HFFc6 (cell line): ENCODE results near the gene STAM. TPM values are rescaled to one million over a fixed set of nuclear protein-coding genes. Genes with fewer than 3 reads are reported as not detected.

Source experiments
- DNase-seq: peaks from one replicate; pipeline ENCODE4 v3.0.0-alpha.2; 2018
- H3K27ac Mint-ChIP-seq: 2 replicates; pipeline ENCODE4 v1.8.0; 2020; ENCODE audit warnings: mild to moderate bottlenecking, mixed read lengths
- H3K27me3 Mint-ChIP-seq: 2 replicates; pipeline ENCODE4 v1.8.0; 2021; ENCODE audit warnings: mild to moderate bottlenecking, moderate library complexity, mixed read lengths; ENCODE audit not compliant: insufficient read depth
- H3K36me3 Mint-ChIP-seq: 2 replicates; pipeline ENCODE4 v1.8.0; 2021; ENCODE audit warnings: low read depth, mixed read lengths
- H3K4me1 Mint-ChIP-seq: 2 replicates; pipeline ENCODE4 v1.8.0; 2020; ENCODE audit warnings: low read depth, mixed read lengths
- H3K4me3 Mint-ChIP-seq: 2 replicates; pipeline ENCODE4 v1.8.0; 2020; ENCODE audit warnings: mild to moderate bottlenecking, moderate library complexity, mixed read lengths
- H3K9me3 Mint-ChIP-seq: 2 replicates; pipeline ENCODE4 v1.8.0; 2020; ENCODE audit warnings: mild to moderate bottlenecking, mixed read lengths
- CTCF ChIP-seq: fragments of 200-600 bp; sonication (generic); IDR thresholded peaks from 2 replicates; pipeline ENCODE4 v1.5.0; 2021; ENCODE audit warnings: antibody characterized with exemption, mild to moderate bottlenecking
- long read RNA-seq: library from polyadenylated mRNA; unstranded; transcript quantifications from one replicate; pipeline ENCODE4 v2.0.0, GENCODE V29; 2019
- total RNA-seq, 6 experiments: library from RNA; stranded (reverse); fragmentation: NEBNext Ultra II Directional; extraction: Animal tissue kit (Norgen Biotek cat#: 25700); gene quantifications; 2 replicates in 1 of 6; 3 replicates in 5 of 6; pipeline ENCODE4 v1.2.3, GENCODE V29; 2021

Gene STAM
- total RNA-seq, result 10 to 100 TPM; 37.8 to 46.9 (median 43.2) TPM
- long read RNA-seq, transcript STAM-202 (14 exons, 2,972 nt), result major isoform, 48 of 66 reads
- long read RNA-seq, partial matches to known transcripts, result 8 of 66 reads
- long read RNA-seq, other reads (novel, unspliced or antisense), result 10 of 66 reads

GRCh38 chr10:17643755-17644484 lies at the start of gene STAM:
STAM (plus strand) TSS chr10:17644151; CDS start chr10:17644340, 189 bp downstream.
- peak; percentile 90 for DNase-seq
- no peaks in the 10 kb centered on the region; the same call in none of the 2 replicates for H3K27me3 Mint-ChIP-seq
- H3K4me3 Mint-ChIP-seq, result peak within 1 kb of the TSS; percentile 97
- H3K9me3 Mint-ChIP-seq, result no peaks in the 10 kb centered on the region
- TF ChIP-seq CTCF, result no peak
- peaks cover 52% of the 10 kb centered on the region for H3K4me1 Mint-ChIP-seq
- H3K27ac Mint-ChIP-seq, result peak within 1 kb of the TSS; percentile 100
- H3K36me3 Mint-ChIP-seq, result peaks cover 47% of the 10 kb centered on the region

GRCh38 chr10:17597386-17597785 lies 46.6 kb upstream of the STAM start:
- DNase-seq, result no peak
- no peak for TF ChIP-seq CTCF
- peaks cover 9% of the 10 kb centered on the region; the same call in 1 of the 2 replicates for H3K36me3 Mint-ChIP-seq
- H3K4me3 Mint-ChIP-seq, result no peak overlapping the region
- peaks cover 5% of the 10 kb centered on the region; the same call in 1 of the 2 replicates for H3K4me1 Mint-ChIP-seq
- no peak overlapping the region for H3K27ac Mint-ChIP-seq
- H3K9me3 Mint-ChIP-seq, result no peaks in the 10 kb centered on the region
- no peaks in the 10 kb centered on the region for H3K27me3 Mint-ChIP-seq

GRCh38 chr10:17599089-17599488 lies 44.9 kb upstream of the STAM start:
- DNase-seq, result peak; percentile 12
- Mint-ChIP-seq H3K4me3 (no peak overlapping the region), H3K9me3 (no peaks in the 10 kb centered on the region), H3K27me3 (no peaks in the 10 kb centered on the region), H3K36me3 (peaks cover 9% of the 10 kb centered on the region; the same call in 1 of the 2 replicates), H3K27ac (no peak overlapping the region), H3K4me1 (peaks cover 5% of the 10 kb centered on the region; the same call in 1 of the 2 replicates)
- TF ChIP-seq CTCF, result peak; percentile 53

GRCh38 chr10:17605936-17606335 lies 38.0 kb upstream of the STAM start:
- H3K27me3 Mint-ChIP-seq, result no peaks in the 10 kb centered on the region
- H3K4me1 Mint-ChIP-seq, result peaks cover 21% of the 10 kb centered on the region

GRCh38 chr10:17606547-17607040 lies 37.4 kb upstream of the STAM start:
- TF ChIP-seq CTCF, result no peak
- H3K27me3 Mint-ChIP-seq, result no peaks in the 10 kb centered on the region
- H3K4me3 Mint-ChIP-seq, result no peak overlapping the region
- DNase-seq, result no peak
- H3K4me1 Mint-ChIP-seq, result peaks cover 21% of the 10 kb centered on the region
- H3K9me3 Mint-ChIP-seq, result no peaks in the 10 kb centered on the region
- no peak overlapping the region for H3K27ac Mint-ChIP-seq
- peaks cover 7% of the 10 kb centered on the region; the same call in 1 of the 2 replicates for H3K36me3 Mint-ChIP-seq

More at GRCh38 chr10:17605936-17606335, 38.0 kb upstream of the STAM start:
- H3K4me3 Mint-ChIP-seq, result no peak overlapping the region
- no peak for TF ChIP-seq CTCF
- H3K36me3 Mint-ChIP-seq, result peaks cover 4% of the 10 kb centered on the region; the same call in 1 of the 2 replicates
- no peaks in the 10 kb centered on the region for H3K9me3 Mint-ChIP-seq
- H3K27ac Mint-ChIP-seq, result no peak overlapping the region
- DNase-seq, result no peak
